ENCODE results near the gene SLC36A4. TPM values are rescaled to one million over a fixed set of nuclear protein-coding genes. Genes with fewer than 3 reads are reported as not detected.

Gene SLC36A4
- total RNA-seq, 2 experiments from 2014 or later = 13.2 to 13.9 TPM

GRCh38 chr11:93219440-93219839, 21.6 kb upstream of the SLC36A4 start:
- Mint-ChIP-seq H3K27me3 (ENCODE audit: low read depth) (peaks cover 3% of the 10 kb centered on the region), H3K4me3 (no peak overlapping the region), H3K27ac (no peak overlapping the region), H3K9me3 (no peaks in the 10 kb centered on the region), H3K4me1 (ENCODE audit: low read depth) (no peaks in the 10 kb centered on the region), H3K36me3 (ENCODE audit: low read depth) (no peaks in the 10 kb centered on the region)
- DNase-seq = no peak
- CTCF ChIA-PET = no interaction called here
- intact Hi-C loops (cut with micrococcal nuclease) = no loop called here

GRCh38 chr11:93216511-93217101, 18.8 kb upstream of the SLC36A4 start:
- Mint-ChIP-seq H3K4me1 (ENCODE audit: low read depth) (no peaks in the 10 kb centered on the region), H3K27ac (no peak overlapping the region), H3K9me3 (no peaks in the 10 kb centered on the region), H3K27me3 (ENCODE audit: low read depth) (peaks cover 3% of the 10 kb centered on the region), H3K4me3 (no peak overlapping the region), H3K36me3 (ENCODE audit: low read depth) (no peaks in the 10 kb centered on the region)
- DNase-seq = no peak
- intact Hi-C loops (cut with micrococcal nuclease) = no loop called here
- CTCF ChIA-PET = no interaction called here

- no peak for DNase-seq
- Mint-ChIP-seq H3K27ac (no peak overlapping the region), H3K27me3 (ENCODE audit: low read depth) (peaks cover 5% of the 10 kb centered on the region), H3K9me3 (peaks cover 8% of the 10 kb centered on the region), H3K36me3 (ENCODE audit: low read depth) (no peaks in the 10 kb centered on the region), H3K4me1 (ENCODE audit: low read depth) (no peaks in the 10 kb centered on the region), H3K4me3 (no peak overlapping the region)
- intact Hi-C loops (cut with micrococcal nuclease) = no loop called here
- CTCF ChIA-PET = no interaction called here
Observed at GRCh38 chr11:93213622-93214021, 15.8 kb upstream of the SLC36A4 start.

DNA sequence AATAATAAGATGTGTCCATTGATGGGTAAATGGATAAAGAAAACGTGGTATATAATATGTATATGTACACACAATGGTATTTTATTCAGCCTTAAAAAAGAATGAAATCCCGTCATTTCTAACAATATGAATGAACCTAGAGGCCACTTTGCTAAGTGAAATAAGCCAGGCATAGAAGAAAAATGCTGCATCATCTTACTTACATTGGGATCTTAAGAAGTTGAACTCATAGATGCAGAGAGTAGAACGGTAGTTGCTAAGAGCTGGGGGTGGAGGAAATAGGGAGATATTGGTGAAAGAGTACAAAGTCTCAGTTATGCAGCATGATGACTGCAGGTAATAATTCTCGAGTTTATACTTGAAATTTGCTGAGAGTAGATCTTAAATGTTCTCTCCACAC, 14.3 kb upstream of the SLC36A4 start:
- Mint-ChIP-seq H3K27ac (no peak overlapping the region), H3K27me3 (ENCODE audit: low read depth) (peaks cover 5% of the 10 kb centered on the region), H3K4me3 (no peak overlapping the region), H3K4me1 (ENCODE audit: low read depth) (no peaks in the 10 kb centered on the region), H3K36me3 (ENCODE audit: low read depth) (no peaks in the 10 kb centered on the region), H3K9me3 (peaks cover 13% of the 10 kb centered on the region)
- no peak for DNase-seq
- intact Hi-C loops (cut with micrococcal nuclease) = no loop called here
- CTCF ChIA-PET = interaction anchor here (0.6 kb wide), 1 partner anchor 271 kb away, joined by 3 read pairs; no protein-coding TSS in a partner anchor

- intact Hi-C loops (cut with micrococcal nuclease) = no loop called here
- H3K9me3 Mint-ChIP-seq = peaks cover 13% of the 10 kb centered on the region
- no peaks in the 10 kb centered on the region for H3K4me1 Mint-ChIP-seq (ENCODE audit: low read depth)
- H3K36me3 Mint-ChIP-seq (ENCODE audit: low read depth) = no peaks in the 10 kb centered on the region
- no peak for DNase-seq
- no peak overlapping the region for H3K4me3 Mint-ChIP-seq
- H3K27me3 Mint-ChIP-seq (ENCODE audit: low read depth) = peaks cover 13% of the 10 kb centered on the region
- CTCF ChIA-PET = no interaction called here
- H3K27ac Mint-ChIP-seq = no peak overlapping the region
Observed at GRCh38 chr11:93209466-93209865, 11.7 kb upstream of the SLC36A4 start.

- Mint-ChIP-seq H3K36me3 (ENCODE audit: low read depth) (no peaks in the 10 kb centered on the region), H3K27me3 (ENCODE audit: low read depth) (peaks cover 13% of the 10 kb centered on the region), H3K27ac (no peak overlapping the region), H3K9me3 (peaks cover 13% of the 10 kb centered on the region), H3K4me3 (no peak overlapping the region), H3K4me1 (ENCODE audit: low read depth) (no peaks in the 10 kb centered on the region)
- no peak for DNase-seq
- intact Hi-C loops (cut with micrococcal nuclease) = no loop called here
- CTCF ChIA-PET = no interaction called here
Observed at GRCh38 chr11:93208663-93209270, 11.0 kb upstream of the SLC36A4 start.

DNA sequence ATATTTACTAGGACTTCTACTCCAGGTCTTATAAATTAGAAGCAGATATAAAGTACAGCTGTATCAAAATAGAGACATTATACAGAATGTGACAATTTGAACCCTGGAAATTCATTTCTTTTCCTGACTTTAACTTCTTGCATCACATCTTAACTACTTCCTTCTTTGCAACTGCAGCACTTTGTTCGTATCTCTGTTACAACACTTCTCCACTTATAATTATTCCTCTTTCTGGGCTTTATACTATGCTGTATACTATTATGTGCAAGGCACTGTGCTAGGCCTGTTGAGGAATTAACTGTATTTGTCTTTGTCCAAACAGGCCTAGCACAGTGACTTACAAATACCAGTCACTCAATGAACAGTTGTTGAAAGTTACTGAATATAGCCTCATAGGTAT, 1.8 kb upstream of the SLC36A4 start:
- Mint-ChIP-seq H3K4me1 (ENCODE audit: low read depth) (peaks cover 11% of the 10 kb centered on the region), H3K27me3 (ENCODE audit: low read depth) (no peaks in the 10 kb centered on the region), H3K36me3 (ENCODE audit: low read depth) (no peaks in the 10 kb centered on the region), H3K9me3 (no peaks in the 10 kb centered on the region), H3K4me3 (no peak overlapping the region), H3K27ac (no peak overlapping the region)
- CTCF ChIA-PET = interaction anchor here (1.0 kb wide), 1 partner anchor 35 kb away, joined by 3 read pairs; no protein-coding TSS in a partner anchor
- intact Hi-C loops (cut with micrococcal nuclease) = loop anchor here (2.0 to 5.0 kb wide), 4 partner anchors 33 to 1773 kb away; partner anchors contain the start of genes CWC15, KDM4D and SMCO4
- DNase-seq = no peak

GRCh38 chr11:93198215-93198845, 539 bp upstream of the SLC36A4 start:
- CTCF ChIA-PET = interaction anchor here (0.9 kb wide), 1 partner anchor 38 kb away, joined by 3 read pairs; no protein-coding TSS in a partner anchor
- DNase-seq = no peak
- peak overlapping the region; percentile 73 for H3K27ac Mint-ChIP-seq
- H3K4me3 Mint-ChIP-seq = peak overlapping the region; percentile 80
- peaks cover 14% of the 10 kb centered on the region for H3K4me1 Mint-ChIP-seq (ENCODE audit: low read depth)
- no peaks in the 10 kb centered on the region for H3K36me3 Mint-ChIP-seq (ENCODE audit: low read depth)
- no peaks in the 10 kb centered on the region for H3K27me3 Mint-ChIP-seq (ENCODE audit: low read depth)
- intact Hi-C loops (cut with micrococcal nuclease) = loop anchor here (1.0 to 5.0 kb wide), 5 partner anchors 34 to 1774 kb away; partner anchors contain the start of genes CWC15, KDM4D and SMCO4
- no peaks in the 10 kb centered on the region for H3K9me3 Mint-ChIP-seq

DNA sequence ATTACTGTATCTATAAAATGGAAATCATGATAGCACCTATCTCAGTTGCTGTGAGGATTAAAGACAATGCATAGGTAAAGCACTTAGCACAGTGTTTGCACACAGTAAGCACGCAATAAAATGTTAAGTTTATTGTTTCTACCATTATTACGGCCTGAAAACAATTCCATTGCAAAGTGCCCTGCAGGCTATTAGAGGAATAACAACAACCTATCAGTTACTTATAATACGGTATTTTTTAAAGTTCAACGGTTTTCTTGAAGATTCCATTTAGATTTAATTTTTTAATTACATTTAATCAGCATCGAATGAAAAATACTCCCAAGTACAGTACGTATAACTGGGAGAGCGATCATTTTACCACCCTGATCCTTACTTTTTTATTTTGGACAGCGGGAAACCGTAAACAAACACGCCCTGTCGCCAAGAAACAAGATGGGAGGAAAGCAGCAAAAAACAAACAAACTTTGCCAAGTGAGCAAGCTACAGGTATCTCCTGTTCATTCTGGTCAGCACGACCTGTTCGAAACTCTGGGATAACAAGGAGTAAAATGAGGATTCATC, 893 bp downstream of the SLC36A4 start:
- H3K9me3 Mint-ChIP-seq = no peaks in the 10 kb centered on the region
- CTCF ChIA-PET = interaction anchor here (0.7 to 0.9 kb wide), 2 partner anchors 40 to 849 kb away, joined by 3 to 4 read pairs; no protein-coding TSS in a partner anchor
- peak overlapping the region; percentile 94 for H3K27ac Mint-ChIP-seq
- DNase-seq = no peak
- intact Hi-C loops (cut with micrococcal nuclease) = loop anchor here (1.0 to 5.0 kb wide), 6 partner anchors 35 to 1775 kb away; partner anchors contain the start of genes C11orf54, CEP295, CWC15 and KDM4D
- H3K4me1 Mint-ChIP-seq (ENCODE audit: low read depth) = peaks cover 16% of the 10 kb centered on the region
- no peaks in the 10 kb centered on the region for H3K27me3 Mint-ChIP-seq (ENCODE audit: low read depth)
- peak overlapping the region; percentile 80 for H3K4me3 Mint-ChIP-seq
- H3K36me3 Mint-ChIP-seq (ENCODE audit: low read depth) = peaks cover 2% of the 10 kb centered on the region

- Mint-ChIP-seq H3K4me1 (ENCODE audit: low read depth) (peaks cover 16% of the 10 kb centered on the region), H3K27me3 (ENCODE audit: low read depth) (no peaks in the 10 kb centered on the region), H3K36me3 (ENCODE audit: low read depth) (peaks cover 2% of the 10 kb centered on the region), H3K9me3 (no peaks in the 10 kb centered on the region), H3K27ac (no peak overlapping the region), H3K4me3 (no peak overlapping the region)
- no peak for DNase-seq
- intact Hi-C loops (cut with micrococcal nuclease) = loop anchor here (5.0 kb wide), 3 partner anchors 38 to 1778 kb away; partner anchors contain the start of genes CWC15 and KDM4D
- CTCF ChIA-PET = no interaction called here
Observed at GRCh38 chr11:93194673-93195291, 3.0 kb downstream of the SLC36A4 start.

- CTCF ChIA-PET = no interaction called here
- H3K9me3 Mint-ChIP-seq = peaks cover under 1% of the 10 kb centered on the region
- no peak for DNase-seq
- H3K27me3 Mint-ChIP-seq (ENCODE audit: low read depth) = no peaks in the 10 kb centered on the region
- H3K36me3 Mint-ChIP-seq (ENCODE audit: low read depth) = peaks cover 3% of the 10 kb centered on the region
- H3K27ac Mint-ChIP-seq = no peak overlapping the region
- intact Hi-C loops (cut with micrococcal nuclease) = no loop called here
- H3K4me1 Mint-ChIP-seq (ENCODE audit: low read depth) = peaks cover 16% of the 10 kb centered on the region
- H3K4me3 Mint-ChIP-seq = no peak overlapping the region
Observed at GRCh38 chr11:93193731-93194130, 4.1 kb downstream of the SLC36A4 start.

- Mint-ChIP-seq H3K27ac (no peak overlapping the region), H3K4me1 (ENCODE audit: low read depth) (peaks cover 14% of the 10 kb centered on the region), H3K27me3 (ENCODE audit: low read depth) (no peaks in the 10 kb centered on the region), H3K9me3 (peaks cover 11% of the 10 kb centered on the region), H3K4me3 (no peak overlapping the region), H3K36me3 (ENCODE audit: low read depth) (peaks cover 14% of the 10 kb centered on the region)
- intact Hi-C loops (cut with micrococcal nuclease) = no loop called here
- no peak for DNase-seq
- CTCF ChIA-PET = no interaction called here
Observed at GRCh38 chr11:93192163-93192562, 5.6 kb downstream of the SLC36A4 start.
